Esophagus muscularis mucosa (tissue), 3 donors: Measurements from ENCODE around the gene PRR5.

Source experiments
- POLR2A ChIP-seq: fragments of 450-650 bp; IDR thresholded peaks from one replicate; pipeline ENCODE4 v1.6.1; 2017; ENCODE audit warnings: antibody characterized with exemption, moderate library complexity, mild to moderate bottlenecking, low read depth
- TF ChIP-seq, protein P1 (sequence below), 3 experiments: fragments of 200-600 bp in 2 of 3; fragments of 450-650 bp in 1 of 3; sonication (generic) in 2 of 3; IDR thresholded peaks; one replicate each; pipeline ENCODE4 v1.5.1; 2017 to 2019; ENCODE audit warnings: antibody characterized with exemption in 3 of 3, mild to moderate bottlenecking in 2 of 3, moderate library complexity in 1 of 3

DNA sequence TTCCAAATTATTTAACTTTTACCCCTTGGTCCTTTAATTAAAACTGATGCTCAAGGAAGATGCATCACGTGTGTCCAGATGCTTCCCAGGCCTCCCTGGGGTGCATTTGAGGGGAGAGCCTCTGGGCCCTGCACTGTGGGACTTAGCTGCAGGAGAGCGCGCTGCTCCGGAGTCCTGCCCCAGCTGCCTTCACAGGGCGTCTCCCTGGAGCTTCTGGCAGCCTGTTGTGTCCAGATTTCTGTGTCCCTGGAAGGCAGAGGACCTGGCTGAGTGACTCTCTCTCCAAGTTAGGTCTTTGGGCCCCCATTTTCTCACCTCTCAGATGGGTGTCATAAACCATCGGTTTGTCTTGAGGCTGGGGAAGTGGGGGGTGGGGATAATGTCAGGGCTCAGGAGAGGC, 53.4 kb downstream of the PRR5 start:
- TF ChIP-seq, protein P1, sequence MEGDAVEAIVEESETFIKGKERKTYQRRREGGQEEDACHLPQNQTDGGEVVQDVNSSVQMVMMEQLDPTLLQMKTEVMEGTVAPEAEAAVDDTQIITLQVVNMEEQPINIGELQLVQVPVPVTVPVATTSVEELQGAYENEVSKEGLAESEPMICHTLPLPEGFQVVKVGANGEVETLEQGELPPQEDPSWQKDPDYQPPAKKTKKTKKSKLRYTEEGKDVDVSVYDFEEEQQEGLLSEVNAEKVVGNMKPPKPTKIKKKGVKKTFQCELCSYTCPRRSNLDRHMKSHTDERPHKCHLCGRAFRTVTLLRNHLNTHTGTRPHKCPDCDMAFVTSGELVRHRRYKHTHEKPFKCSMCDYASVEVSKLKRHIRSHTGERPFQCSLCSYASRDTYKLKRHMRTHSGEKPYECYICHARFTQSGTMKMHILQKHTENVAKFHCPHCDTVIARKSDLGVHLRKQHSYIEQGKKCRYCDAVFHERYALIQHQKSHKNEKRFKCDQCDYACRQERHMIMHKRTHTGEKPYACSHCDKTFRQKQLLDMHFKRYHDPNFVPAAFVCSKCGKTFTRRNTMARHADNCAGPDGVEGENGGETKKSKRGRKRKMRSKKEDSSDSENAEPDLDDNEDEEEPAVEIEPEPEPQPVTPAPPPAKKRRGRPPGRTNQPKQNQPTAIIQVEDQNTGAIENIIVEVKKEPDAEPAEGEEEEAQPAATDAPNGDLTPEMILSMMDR (IDR thresholded peaks at IDR 0.05) = no peak
- TF ChIP-seq POLR2A = no peak
